H9 (cell line): Measurements from ENCODE around the gene SZRD1. TPM values are rescaled to one million over a fixed set of nuclear protein-coding genes. Genes with fewer than 3 reads are reported as not detected.

ENCODE experiments used
- DNase-seq: peaks from one replicate; pipeline ENCODE4 v3.0.0-alpha.2; 2017
- H2AFZ ChIP-seq: one replicate; pipeline ENCODE4 v1.6.1; 2013; ENCODE audit warnings: mild to moderate bottlenecking, low read length, control low read depth, moderate library complexity
- H2AK5ac ChIP-seq: 2 replicates; pipeline ENCODE4 v1.6.1; 2013; ENCODE audit warnings: low read length, control low read depth, mixed read lengths; ENCODE audit not compliant: insufficient read length
- H2BK120ac ChIP-seq: one replicate; pipeline ENCODE4 v1.6.1; 2013; ENCODE audit warnings: low read depth, mild to moderate bottlenecking, low read length, control low read depth, inconsistent platforms; ENCODE audit not compliant: poor library complexity, severe bottlenecking
- H2BK12ac ChIP-seq: 2 replicates; pipeline ENCODE4 v1.6.1; 2013; ENCODE audit warnings: low read length, control low read depth, mixed read lengths, low read depth; ENCODE audit not compliant: insufficient read length
- H2BK15ac ChIP-seq: 2 replicates; pipeline ENCODE4 v1.6.1; 2013; ENCODE audit warnings: low read depth, low read length, control low read depth
- H2BK20ac ChIP-seq: one replicate; pipeline ENCODE4 v1.6.1; 2013; ENCODE audit warnings: low read depth, mild to moderate bottlenecking, low read length, control low read depth, inconsistent platforms; ENCODE audit not compliant: poor library complexity, severe bottlenecking
- H2BK5ac ChIP-seq: 2 replicates; pipeline ENCODE4 v1.6.1; 2013; ENCODE audit warnings: low read length, control low read depth, mixed read lengths; ENCODE audit not compliant: insufficient read length
- H3K14ac ChIP-seq: 2 replicates; pipeline ENCODE4 v1.6.1; 2013; ENCODE audit warnings: low read length, control low read depth; ENCODE audit not compliant: insufficient read depth
- H3K18ac ChIP-seq: 2 replicates; pipeline ENCODE4 v1.6.1; 2013; ENCODE audit warnings: low read depth, mild to moderate bottlenecking, mixed read lengths, low read length, control low read depth; ENCODE audit not compliant: insufficient read length
- H3K23ac ChIP-seq: 2 replicates; pipeline ENCODE4 v1.6.1; 2013; ENCODE audit warnings: low read length, control low read depth, mixed read lengths, low read depth; ENCODE audit not compliant: insufficient read length
- H3K23me2 ChIP-seq: 2 replicates; pipeline ENCODE4 v1.6.1; 2013; ENCODE audit warnings: low read depth, mild to moderate bottlenecking, mixed read lengths, low read length, control low read depth; ENCODE audit not compliant: insufficient read length, poor library complexity, severe bottlenecking
- H3K27ac ChIP-seq: 2 replicates; pipeline ENCODE4 v1.5.1; 2013; ENCODE audit warnings: low read length, control low read depth, mixed read lengths, low read depth; ENCODE audit not compliant: insufficient read length
- H3K27me3 ChIP-seq: 2 replicates; pipeline ENCODE4 v1.6.1; 2013; ENCODE audit warnings: low read length, control low read depth, inconsistent platforms; ENCODE audit not compliant: insufficient read depth
- H3K4ac ChIP-seq: 2 replicates; pipeline ENCODE4 v1.6.1; 2013; ENCODE audit warnings: low read depth, mild to moderate bottlenecking, control low read depth, inconsistent platforms, low read length, moderate library complexity
- H3K4me1 ChIP-seq: 2 replicates; pipeline ENCODE4 v1.6.1; 2013; ENCODE audit warnings: low read length, control low read depth, inconsistent platforms; ENCODE audit not compliant: insufficient read depth
- H3K4me2 ChIP-seq: 2 replicates; pipeline ENCODE4 v1.6.1; 2013; ENCODE audit warnings: low read length, control low read depth, mixed read lengths; ENCODE audit not compliant: insufficient read length, insufficient read depth
- H3K56ac ChIP-seq: 2 replicates; pipeline ENCODE4 v1.6.1; 2013; ENCODE audit warnings: low read depth, mild to moderate bottlenecking, mixed read lengths, low read length, control low read depth; ENCODE audit not compliant: insufficient read length
- H3K79me1 ChIP-seq: 2 replicates; pipeline ENCODE4 v1.6.1; 2013; ENCODE audit warnings: low read depth, mild to moderate bottlenecking, moderate library complexity, low read length, control low read depth, inconsistent platforms; ENCODE audit not compliant: insufficient read depth, poor library complexity, severe bottlenecking
- H3K79me2 ChIP-seq: 2 replicates; pipeline ENCODE4 v1.6.1; 2013; ENCODE audit warnings: low read length, control low read depth, inconsistent platforms; ENCODE audit not compliant: insufficient read depth
- H3K9ac ChIP-seq: 2 replicates; pipeline ENCODE4 v1.6.1; 2013; ENCODE audit warnings: low read length, control low read depth, mixed read lengths; ENCODE audit not compliant: insufficient read length; ENCODE audit errors: extremely low read depth
- H3K9me3 ChIP-seq: one replicate; pipeline ENCODE4 v1.6.1; 2013; ENCODE audit warnings: low read depth, low read length, inconsistent platforms; ENCODE audit not compliant: control insufficient read depth
- H3T11ph ChIP-seq: one replicate; pipeline ENCODE4 v1.6.1; 2013; ENCODE audit warnings: mild to moderate bottlenecking, low read length, control low read depth, inconsistent platforms
- H4K20me1 ChIP-seq: one replicate; pipeline ENCODE4 v1.6.1; 2013; ENCODE audit not compliant: control insufficient read depth, insufficient read length, insufficient read depth
- H4K5ac ChIP-seq: 2 replicates; pipeline ENCODE4 v1.6.1; 2013; ENCODE audit warnings: low read depth, mild to moderate bottlenecking, mixed read lengths, low read length, control low read depth; ENCODE audit not compliant: insufficient read length
- H4K8ac ChIP-seq: replicated peaks from 2 replicates; pipeline ENCODE4 v1.6.1; 2013; ENCODE audit warnings: low read length, control low read depth, mixed read lengths, low read depth; ENCODE audit not compliant: insufficient read length
- H4K91ac ChIP-seq: 2 replicates; pipeline ENCODE4 v1.6.1; 2013; ENCODE audit warnings: low read depth, mild to moderate bottlenecking, moderate library complexity, mixed read lengths, low read length, control low read depth; ENCODE audit not compliant: insufficient read length
- H3K27ac Mint-ChIP-seq, 3 experiments: 2 replicates in 2 of 3; 3 replicates in 1 of 3; pipeline ENCODE4 v1.8.0; 2020 to 2021; ENCODE audit warnings: mixed read lengths in 3 of 3, mild to moderate bottlenecking in 1 of 3, moderate library complexity in 1 of 3
- H3K27me3 Mint-ChIP-seq: 2 replicates; pipeline ENCODE4 v1.8.0; 2021; ENCODE audit warnings: low read depth, mild to moderate bottlenecking, moderate library complexity, mixed read lengths
- H3K36me3 Mint-ChIP-seq, 3 experiments: 2 replicates in 2 of 3; 3 replicates in 1 of 3; pipeline ENCODE4 v1.8.0; 2020 to 2021; ENCODE audit warnings: low read depth in 3 of 3, mixed read lengths in 3 of 3; ENCODE audit not compliant: insufficient read depth in 1 of 3
- H3K4me1 Mint-ChIP-seq, 2 experiments: 2 replicates each; pipeline ENCODE4 v1.8.0; 2020; ENCODE audit warnings: mixed read lengths in 2 of 2
- H3K4me3 Mint-ChIP-seq, 2 experiments: 2 replicates in 1 of 2; 3 replicates in 1 of 2; pipeline ENCODE4 v1.8.0; 2020 to 2021; ENCODE audit warnings: mild to moderate bottlenecking in 2 of 2, mixed read lengths in 2 of 2, moderate library complexity in 1 of 2
- H3K9me3 Mint-ChIP-seq, 2 experiments: 2 replicates in 1 of 2; 3 replicates in 1 of 2; pipeline ENCODE4 v1.8.0; 2020; ENCODE audit warnings: mild to moderate bottlenecking in 2 of 2, mixed read lengths in 2 of 2, moderate library complexity in 1 of 2
- CTCF ChIP-seq: fragments of 200-600 bp; sonication (generic); conservative IDR thresholded peaks from 3 replicates; pipeline ENCODE4 v1.8.0; 2021; ENCODE audit warnings: antibody characterized with exemption, mild to moderate bottlenecking
- WGBS: extraction: QIAGEN DNeasy Blood & Tissue Kit; methylation state at CpG from one replicate; pipeline ENCODE4 v1.1.7; 2013; ENCODE audit warnings: missing lambda C conversion rate, low lambda C conversion rate, mixed read lengths; ENCODE audit not compliant: insufficient read length; ENCODE audit errors: extremely low coverage; 5-methylcytosine and 5-hydroxymethylcytosine counted together
- total RNA-seq: library from RNA; stranded (reverse); gene quantifications from 2 replicates; pipeline ENCODE4 v1.2.1, GENCODE V29; 2021

The SZRD1 gene
- total RNA-seq, 1 experiment from 2014 or later = 118 TPM

GRCh38 chr1:16367968-16368890, 1.2 kb downstream of the SZRD1 start:
- Histone ChIP-seq H4K20me1 (no peaks in the 10 kb centered on the region), H3K4ac (no peak overlapping the region), H4K5ac (no peak overlapping the region), H2BK12ac (no peak overlapping the region), H3K4me2 (peak overlapping the region; percentile 86), H2BK5ac (no peak overlapping the region), H3K27ac (peak overlapping the region; percentile 32), H3K9me3 (no peaks in the 10 kb centered on the region), H3K23ac (no peak overlapping the region), H3K23me2 (peaks cover 9% of the 10 kb centered on the region), H3K18ac (no peak overlapping the region), H2AFZ (no peak overlapping the region), H2BK120ac (no peak overlapping the region), H2BK15ac (no peak overlapping the region), H2AK5ac (no peak overlapping the region), H3K14ac (peak overlapping the region; percentile 89), H3K4me1 (no peaks in the 10 kb centered on the region), H4K91ac (peak overlapping the region; percentile 51), H2BK20ac (no peak overlapping the region), H4K8ac (no peak overlapping the region), H3K56ac (no peak overlapping the region), H3K27me3 (no peaks in the 10 kb centered on the region), H3T11ph (no peak overlapping the region), H3K79me1 (peaks cover 9% of the 10 kb centered on the region), H3K9ac (peak overlapping the region; percentile 82), H3K79me2 (peaks cover 36% of the 10 kb centered on the region)
- no peak for DNase-seq
- Mint-ChIP-seq H3K4me1 (peaks cover 15 to 18% of the 10 kb centered on the region in 2 experiments), H3K27ac (peak overlapping the region; percentile 98 to 99 (median 99)), H3K9me3 (no peaks in the 10 kb centered on the region; a peak in 2 of 5 replicates), H3K36me3 (peaks cover 0 to 14% (median 9%) of the 10 kb centered on the region in 3 experiments; a peak in 6 of 7 replicates), H3K4me3 (peak overlapping the region; percentile 95 to 96), H3K27me3 (peaks cover 7% of the 10 kb centered on the region)
- no peak for TF ChIP-seq CTCF
- WGBS = no CpG with 5 or more reads among the region's 24 CpGs
